GM12892 (cell line): ENCODE measurements around the gene PTPRK.

Experiments used
- POLR2A ChIP-seq: IDR thresholded peaks from 2 replicates; pipeline ENCODE4 v1.6.1; 2011; ENCODE audit warnings: low read depth, low read length, control low read depth
- POLR2AphosphoS5 ChIP-seq: IDR thresholded peaks from 2 replicates; pipeline ENCODE4 v1.6.1; 2011; ENCODE audit warnings: low read depth, low read length, control low read depth

GRCh38 chr6:128033156-128033555 lies 487.2 kb downstream of the PTPRK start:
- no peak for TF ChIP-seq POLR2A
- no peak for TF ChIP-seq POLR2AphosphoS5
